NOMO-1 treated with DMSO at 0.1 percent for 48 hours (cell line): ENCODE data around the gene CCL17.
"Not testable (repeated sequence)": the region's sequence is repeated elsewhere in the genome, so short reads cannot be mapped to it uniquely, and the experiment has no call there.

Experiments
- DNase-seq: peaks from one replicate; lab custom pipeline; 2025; ENCODE audit not compliant: unreplicated experiment; lab: John Stamatoyannopoulos, UW

Gene CCL17

GRCh38 chr16:57430955-57431354 is 26.4 kb downstream of the CCL17 start:
- DNase-seq: no peak

GRCh38 chr16:57432505-57432904 is 27.9 kb downstream of the CCL17 start:
- no peak for DNase-seq

GRCh38 chr16:57432989-57433388 is 28.4 kb downstream of the CCL17 start:
- DNase-seq: no peak

- no peak for DNase-seq
These were observed 29.4 kb downstream of the CCL17 start for GRCh38 chr16:57434003-57434402.

GRCh38 chr16:57435838-57436237 is 31.3 kb downstream of the CCL17 start:
- no peak for DNase-seq

GRCh38 chr16:57439947-57440346 is 35.4 kb downstream of the CCL17 start:
- not testable (repeated sequence) for DNase-seq

- not testable (repeated sequence) for DNase-seq
These were observed 36.0 kb downstream of the CCL17 start for GRCh38 chr16:57440551-57440950.

- DNase-seq: no peak
These were observed 40.1 kb downstream of the CCL17 start for GRCh38 chr16:57444711-57445110.

- DNase-seq: no peak
These were observed 40.9 kb downstream of the CCL17 start for GRCh38 chr16:57445510-57445909.

GRCh38 chr16:57446531-57447185 is 42.1 kb downstream of the CCL17 start:
- DNase-seq: peak; percentile 26

GRCh38 chr16:57447186-57447962 is 42.8 kb downstream of the CCL17 start, which contains the start of the genes CIAPIN1 and COQ9:
CIAPIN1 (minus strand) TSS chr16:57447385; CDS start chr16:57440928, 6,457 bp downstream.
COQ9 (plus strand) TSS chr16:57447479; CDS start chr16:57447506, 27 bp downstream.
- peak; percentile 88 for DNase-seq

GRCh38 chr16:57452021-57452420 is 47.5 kb downstream of the CCL17 start:
- DNase-seq: no peak

GRCh38 chr16:57462209-57462977 is 57.8 kb downstream of the CCL17 start, which contains the start of gene POLR2C:
POLR2C (plus strand) TSS chr16:57462679; CDS start chr16:57462725, 46 bp downstream.
- peak; percentile 84 for DNase-seq

- DNase-seq: no peak
These were observed 58.4 kb downstream of the CCL17 start for GRCh38 chr16:57462978-57463362.

GRCh38 chr16:57464523-57464922 is 60.0 kb downstream of the CCL17 start:
- no peak for DNase-seq
